Right lobe of liver (tissue), 6 donors: ENCODE measurements around the gene ZDHHC22. TPM values are rescaled to one million over a fixed set of nuclear protein-coding genes. Genes with fewer than 3 reads are reported as not detected.

Experiments used
- ATAC-seq, 4 donors: fragments of 200-7000 bp; cut with Tn5 transposase; one replicate each; pipeline ENCODE4 v1.9.1; 2020; ENCODE audit warnings: mild to moderate bottlenecking in 4 of 4, moderate library complexity in 4 of 4
- DNase-seq, 3 donors: peaks; one replicate each; pipeline ENCODE4 v3.0.0-alpha.2; 2020
- H3K27ac ChIP-seq, 3 donors: fragments of 200-600 bp; one replicate each; pipeline ENCODE4 v1.8.0; 2022
- H3K27me3 ChIP-seq, 2 donors: fragments of 200-600 bp; one replicate each; pipeline ENCODE4 v1.8.0; 2022
- H3K36me3 ChIP-seq, 4 donors: fragments of 200-600 bp; sonication (generic) in 1 of 4; one replicate each; pipeline versions ENCODE4 v1.5.1 to v1.8.0; 2017 to 2022; ENCODE audit warnings: control low read depth in 1 of 4
- H3K4me1 ChIP-seq, 4 donors: fragments of 200-600 bp; sonication (generic) in 1 of 4; one replicate each; pipeline versions ENCODE4 v1.5.1 to v1.8.0; 2017 to 2022; ENCODE audit warnings: control low read depth in 1 of 4
- H3K4me3 ChIP-seq, 3 donors: fragments of 200-600 bp; one replicate each; pipeline ENCODE4 v1.8.0; 2022
- H3K9me3 ChIP-seq, 4 donors: fragments of 200-600 bp; sonication (generic) in 1 of 4; one replicate each; pipeline versions ENCODE4 v1.5.1 to v1.8.0; 2017 to 2022; ENCODE audit warnings: control low read depth in 1 of 4
- CTCF ChIP-seq, 4 donors: fragments of 200-600 bp in 3 of 4; fragments of 450-650 bp in 1 of 4; IDR thresholded peaks; one replicate each; pipeline versions ENCODE4 v1.5.1 to v1.8.0; 2016 to 2022; ENCODE audit warnings: antibody characterized with exemption in 4 of 4, mild to moderate bottlenecking in 2 of 4
- POLR2A ChIP-seq: fragments of 450-650 bp; IDR thresholded peaks from one replicate; pipeline ENCODE4 v1.6.1; 2017; ENCODE audit warnings: antibody characterized with exemption, mild to moderate bottlenecking
- WGBS: methylation state at CpG from one replicate; pipeline ENCODE4 v1.1.6; 2018; ENCODE audit warnings: low coverage, low lambda C conversion rate; ENCODE audit not compliant: insufficient coverage; ENCODE audit errors: missing lambda C conversion rate; 5-methylcytosine and 5-hydroxymethylcytosine counted together
- intact Hi-C, 2 donors: fragments of 100-400 bp; cut with DNase I; formaldehyde crosslinking; loops; one replicate each; pipeline versions ENCODE4 v1.11.2 to v1.14.1; 2022
- total RNA-seq, 6 experiments: library from RNA; depleted of rRNA in 2 of 6; stranded (reverse); fragments of >200 nt in 2 of 6; fragmentation: NEBNext Ultra II Directional in 3 of 6; extraction: Animal tissue kit (Norgen Biotek cat#: 25700) in 3 of 6; gene quantifications; one replicate each; pipeline versions ENCODE4 v1.1.0 to v1.2.4, GENCODE V29; 2016 to 2023
- donor health status: DM: no; HTN: yes; CAD: no.
- donor health status: DM: no; HTN: no; CAD: no.
- donor health status: DM: no; HTN: no; CAD: no.
- donor health status: DM: no; HTN: yes; CAD: no.
- donor health status: DM: no; HTN: yes; CAD: no.

ZDHHC22 gene
- total RNA-seq, 6 experiments from 2014 or later, result not detected

DNA sequence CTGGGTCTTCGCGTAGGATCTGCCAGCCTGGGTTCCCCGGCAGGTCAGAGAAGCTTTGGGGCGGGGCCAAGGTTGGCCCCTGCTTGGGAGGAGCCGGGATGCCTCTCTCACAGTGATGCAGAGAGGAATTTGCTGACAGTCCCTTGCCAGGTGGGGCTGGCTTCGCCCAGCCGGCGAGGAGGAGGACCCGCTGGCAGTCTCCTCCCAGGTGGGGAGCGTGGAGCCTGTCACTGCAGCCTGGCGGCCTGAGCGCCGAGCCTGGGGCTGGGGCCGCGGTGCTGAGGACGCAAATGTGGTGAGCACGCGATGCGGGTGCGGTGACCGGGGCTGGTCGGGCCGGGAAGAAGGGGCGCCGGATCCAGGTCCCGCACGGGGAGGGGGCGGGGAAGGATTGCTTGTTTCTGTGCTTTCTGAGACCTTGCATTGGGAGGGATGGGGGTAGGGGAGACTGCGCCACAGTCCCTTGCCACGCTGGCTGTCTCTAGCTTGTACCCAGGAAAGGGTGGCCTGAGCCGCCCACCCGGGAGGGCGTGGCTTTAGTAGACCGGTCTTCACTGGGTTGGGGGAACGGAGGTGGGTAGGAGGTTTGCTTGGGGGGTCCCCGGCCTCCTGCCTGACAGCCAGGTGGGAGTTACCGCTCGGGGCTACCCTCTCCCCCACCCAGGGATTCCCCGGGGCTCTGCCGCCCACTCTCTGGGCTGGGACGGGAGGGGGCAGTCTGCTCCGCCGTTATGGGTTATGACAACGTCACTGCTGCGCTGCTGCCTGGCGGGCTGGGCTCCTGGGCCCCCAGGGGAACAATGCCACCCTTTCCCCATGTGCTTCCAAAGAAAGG is 40.2 kb upstream of the ZDHHC22 start, which contains the start of gene TMEM63C:
Gene TMEM63C, plus strand, starts transcription at position 196 of the 835 bp plus-strand sequence. CDS start 37,016 bp downstream, outside the sequence.
- TF ChIP-seq CTCF (IDR thresholded peaks at IDR 0.05) (no peak), POLR2A (no peak)
- H3K27ac ChIP-seq, result no peak within 1 kb of the TSS
- H3K9me3 ChIP-seq, result no peaks in the 10 kb centered on the region
- no CpG with 5 or more reads among the region's 46 CpGs for WGBS
- DNase-seq (peak in 1 of 3 donors; percentile 35), ATAC-seq (peak; percentile 30 to 58 (median 53))
- intact Hi-C loops, result no loop called here
- peak within 1 kb of the TSS in 1 of 3 donors; percentile 13 for H3K4me3 ChIP-seq
- H3K36me3 ChIP-seq, result no peaks in the 10 kb centered on the region
- peaks cover 0 to 13% of the 10 kb centered on the region in 2 donors for H3K27me3 ChIP-seq
- no peaks in the 10 kb centered on the region for H3K4me1 ChIP-seq

GRCh38 chr14:77180726-77181602 is 39.4 kb upstream of the ZDHHC22 start:
- peaks cover 0 to 13% of the 10 kb centered on the region in 2 donors for H3K27me3 ChIP-seq
- intact Hi-C loops, result no loop called here
- no peak overlapping the region for H3K4me3 ChIP-seq
- no peak overlapping the region for H3K27ac ChIP-seq
- ATAC-seq (no peak), DNase-seq (no peak)
- TF ChIP-seq CTCF (IDR thresholded peaks at IDR 0.05) (no peak), POLR2A (no peak)
- H3K36me3 ChIP-seq, result no peaks in the 10 kb centered on the region
- no peaks in the 10 kb centered on the region for H3K9me3 ChIP-seq
- 15% methylated on average over 5 of the region's 12 CpGs for WGBS
- no peaks in the 10 kb centered on the region for H3K4me1 ChIP-seq

DNA sequence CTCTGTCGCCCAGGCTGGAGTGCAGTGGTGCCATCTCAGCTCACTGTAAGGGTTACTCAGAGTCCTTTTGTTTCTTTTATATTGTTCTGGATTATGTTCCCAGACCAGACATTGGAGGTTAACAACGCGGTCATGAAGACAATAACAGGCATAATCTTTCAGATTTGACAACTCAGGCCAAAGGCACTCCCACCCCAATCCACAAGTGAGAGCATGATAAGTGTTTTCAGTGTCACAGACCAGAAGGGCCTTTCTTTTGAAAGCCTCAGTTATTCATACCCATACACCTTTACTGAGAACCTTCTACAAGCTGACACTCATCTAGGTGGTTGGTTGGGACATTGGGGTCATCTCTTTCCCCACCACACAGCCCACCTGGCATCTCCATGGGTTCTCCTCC is 37.1 kb upstream of the ZDHHC22 start:
- intact Hi-C loops, result no loop called here
- 52% methylated on average over 3 of the region's 3 CpGs for WGBS
- TF ChIP-seq POLR2A (no peak), CTCF (IDR thresholded peaks at IDR 0.05) (no peak)
- Histone ChIP-seq H3K9me3 (no peaks in the 10 kb centered on the region), H3K4me1 (no peaks in the 10 kb centered on the region), H3K36me3 (no peaks in the 10 kb centered on the region), H3K27ac (no peak overlapping the region), H3K4me3 (no peak overlapping the region), H3K27me3 (peaks cover 0 to 13% of the 10 kb centered on the region in 2 donors)
- DNase-seq, result no peak
- ATAC-seq, result no peak

- intact Hi-C loops, result no loop called here
- no peak for DNase-seq
- TF ChIP-seq POLR2A (no peak), CTCF (IDR thresholded peaks at IDR 0.05) (no peak)
- Histone ChIP-seq H3K4me1 (no peaks in the 10 kb centered on the region), H3K27me3 (peaks cover 0 to 13% of the 10 kb centered on the region in 2 donors), H3K36me3 (no peaks in the 10 kb centered on the region), H3K4me3 (no peak overlapping the region), H3K9me3 (no peaks in the 10 kb centered on the region), H3K27ac (no peak overlapping the region)
- ATAC-seq, result no peak
- 40% methylated on average over 1 of the region's 1 CpG for WGBS
Measured at GRCh38 chr14:77177702-77178101, 36.1 kb upstream of the ZDHHC22 start.
